Esophagus muscularis mucosa (tissue), 3 donors: ENCODE results near the gene SEM1.
"Not testable (repeated sequence)": the region's sequence is repeated elsewhere in the genome, so short reads cannot be mapped to it uniquely, and the experiment has no call there.

Experiments
- POLR2AphosphoS5 ChIP-seq, 2 donors: sonication (generic); formaldehyde crosslinking; IDR thresholded peaks; one replicate each; pipeline ENCODE4 v1.6.1; 2017; ENCODE audit warnings: antibody characterized with exemption in 2 of 2
- TF ChIP-seq, protein P1 (sequence below), 3 experiments: fragments of 200-600 bp in 2 of 3; fragments of 450-650 bp in 1 of 3; sonication (generic) in 2 of 3; IDR thresholded peaks; one replicate each; pipeline ENCODE4 v1.5.1; 2017 to 2019; ENCODE audit warnings: antibody characterized with exemption in 3 of 3, mild to moderate bottlenecking in 2 of 3, moderate library complexity in 1 of 3

DNA sequence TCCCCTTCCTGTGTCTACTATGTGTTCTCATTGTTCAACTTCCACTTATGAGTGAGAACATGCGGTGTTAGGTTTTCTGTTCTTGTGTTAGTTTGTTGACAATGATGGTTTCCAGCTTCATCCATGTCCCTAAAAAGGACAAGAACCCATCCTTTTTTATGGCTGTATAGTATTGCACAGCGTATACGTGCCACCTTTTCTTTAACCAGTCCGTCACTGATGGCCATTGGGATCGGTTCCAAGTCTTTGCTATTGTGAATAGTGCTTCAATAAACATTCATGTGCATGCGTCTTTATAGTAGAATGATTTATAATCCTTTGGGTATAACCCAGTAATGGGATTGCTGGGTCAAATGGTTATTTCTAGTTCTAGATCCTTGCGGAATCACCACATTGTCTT lies 11.2 kb downstream of the SEM1 start:
- TF ChIP-seq, protein P1, sequence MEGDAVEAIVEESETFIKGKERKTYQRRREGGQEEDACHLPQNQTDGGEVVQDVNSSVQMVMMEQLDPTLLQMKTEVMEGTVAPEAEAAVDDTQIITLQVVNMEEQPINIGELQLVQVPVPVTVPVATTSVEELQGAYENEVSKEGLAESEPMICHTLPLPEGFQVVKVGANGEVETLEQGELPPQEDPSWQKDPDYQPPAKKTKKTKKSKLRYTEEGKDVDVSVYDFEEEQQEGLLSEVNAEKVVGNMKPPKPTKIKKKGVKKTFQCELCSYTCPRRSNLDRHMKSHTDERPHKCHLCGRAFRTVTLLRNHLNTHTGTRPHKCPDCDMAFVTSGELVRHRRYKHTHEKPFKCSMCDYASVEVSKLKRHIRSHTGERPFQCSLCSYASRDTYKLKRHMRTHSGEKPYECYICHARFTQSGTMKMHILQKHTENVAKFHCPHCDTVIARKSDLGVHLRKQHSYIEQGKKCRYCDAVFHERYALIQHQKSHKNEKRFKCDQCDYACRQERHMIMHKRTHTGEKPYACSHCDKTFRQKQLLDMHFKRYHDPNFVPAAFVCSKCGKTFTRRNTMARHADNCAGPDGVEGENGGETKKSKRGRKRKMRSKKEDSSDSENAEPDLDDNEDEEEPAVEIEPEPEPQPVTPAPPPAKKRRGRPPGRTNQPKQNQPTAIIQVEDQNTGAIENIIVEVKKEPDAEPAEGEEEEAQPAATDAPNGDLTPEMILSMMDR (IDR thresholded peaks at IDR 0.05) = not testable (repeated sequence)
- TF ChIP-seq POLR2AphosphoS5 (IDR thresholded peaks at IDR 0.05) = not testable (repeated sequence)
